Measurements from ENCODE around the gene DCTPP1. TPM values are rescaled to one million over a fixed set of nuclear protein-coding genes. Genes with fewer than 3 reads are reported as not detected.
A peak's percentile ranks its signal among the peaks of the same experiment; 100 is the strongest.

Gene DCTPP1
- total and polyA plus RNA-seq, 2 of the 13 experiments (the other 11 are each of a cell fraction or from before 2014, with no cell fraction given) = 54.8 to 74.4 TPM

- TF ChIP-seq KDM1A (CRISPR knock-in tag; IDR thresholded peaks at IDR 0.05) = 0 out of 2 replicates have a peak, but pooled peaks have one; percentile 45
- TF ChIP-seq CHD2 (IDR thresholded peaks at IDR 0.05; ENCODE audit: low read depth, low read length) = 0 out of 2 replicates have a peak, but pooled peaks have one; percentile 27
- peak; percentile 82; the same call in 1 of the 2 replicates for TF ChIP-seq ZNF430 (CRISPR knock-in tag; IDR thresholded peaks at IDR 0.05)
- TF ChIP-seq DRAP1 (CRISPR knock-in tag; IDR thresholded peaks at IDR 0.05) = peak; percentile 92
- TF ChIP-seq ZNF710 (CRISPR knock-in tag; IDR thresholded peaks at IDR 0.05; ENCODE audit: borderline replicate concordance) = peak; percentile 11; the same call in 1 of the 2 replicates
- TF ChIP-seq ZBTB7B (CRISPR knock-in tag; IDR thresholded peaks at IDR 0.05) = peak; percentile 21; the same call in 1 of the 2 replicates
- TF ChIP-seq RFXAP (CRISPR knock-in tag; IDR thresholded peaks at IDR 0.05; ENCODE audit: borderline replicate concordance) = peak; percentile 91
- no peak for TF ChIP-seq IKZF1 (IDR thresholded peaks at IDR 0.05)
- peak; percentile 93 for TF ChIP-seq ZSCAN31 (CRISPR knock-in tag; IDR thresholded peaks at IDR 0.05; ENCODE audit: low read depth)
- peak; percentile 45; the same call in 1 of the 2 replicates for TF ChIP-seq SP5 (CRISPR knock-in tag; IDR thresholded peaks at IDR 0.05; ENCODE audit: borderline replicate concordance, low read depth)
- TF ChIP-seq DPF2 (CRISPR knock-in tag; IDR thresholded peaks at IDR 0.05; ENCODE audit: borderline replicate concordance, low read depth) = peak; percentile 27; the same call in 1 of the 2 replicates
- TF ChIP-seq MBNL3 (CRISPR knock-in tag; conservative IDR thresholded peaks at IDR 0.05) = no peak
- TF ChIP-seq ZSCAN21 (CRISPR knock-in tag; IDR thresholded peaks at IDR 0.05; ENCODE audit: borderline replicate concordance) = no peak
- no peak; the same call in 1 of the 2 replicates for TF ChIP-seq AKNA (CRISPR knock-in tag; IDR thresholded peaks at IDR 0.05; ENCODE audit: borderline replicate concordance)
- TF ChIP-seq PHF5A (CRISPR knock-in tag; IDR thresholded peaks at IDR 0.05; ENCODE audit: low read depth, unreplicated experiment) = no peak
- no peak for TF ChIP-seq MTF2 (CRISPR knock-in tag; IDR thresholded peaks at IDR 0.05; ENCODE audit: borderline replicate concordance)
- no peak for TF ChIP-seq HOXA7 (CRISPR knock-in tag; IDR thresholded peaks at IDR 0.05)
- no peak for TF ChIP-seq ZNF367 (CRISPR knock-in tag; IDR thresholded peaks at IDR 0.05; ENCODE audit: borderline replicate concordance)
- TF ChIP-seq FOXM1 (CRISPR knock-in tag; IDR thresholded peaks at IDR 0.05) = no peak
- TF ChIP-seq SCMH1 (CRISPR knock-in tag; IDR thresholded peaks at IDR 0.05; ENCODE audit: borderline replicate concordance) = no peak
- peak; percentile 77 for TF ChIP-seq TFE3 (CRISPR knock-in tag; IDR thresholded peaks at IDR 0.05)
Measured at GRCh38 chr16:30429678-30430427, at the start of gene DCTPP1 (continued).

Data from HepG2 (cell line).